Liver (tissue), 9 donors: ENCODE results near the gene EML6. TPM values are rescaled to one million over a fixed set of nuclear protein-coding genes. Genes with fewer than 3 reads are reported as not detected.

ENCODE experiments used
- DNase-seq: peaks from one replicate; pipeline ENCODE4 v3.0.0-alpha.2; 2017; ENCODE audit warnings: low spot score
- H3K27ac ChIP-seq, 2 donors: one replicate each; pipeline ENCODE4 v1.7.0; 2013; ENCODE audit warnings: inconsistent platforms in 2 of 2, low read length in 2 of 2, control low read depth in 1 of 2, low read depth in 1 of 2, mild to moderate bottlenecking in 1 of 2
- H3K27me3 ChIP-seq, 4 donors: one replicate each; pipeline versions ENCODE4 v1.6.1 to v1.7.0; 2013; ENCODE audit warnings: low read length in 3 of 4, inconsistent platforms in 1 of 4, mild to moderate bottlenecking in 1 of 4, moderate library complexity in 1 of 4; ENCODE audit not compliant: control insufficient read depth in 4 of 4, insufficient read depth in 4 of 4
- H3K36me3 ChIP-seq, 4 donors: one replicate each; pipeline versions ENCODE4 v1.6.1 to v1.7.0; 2013; ENCODE audit warnings: low read length in 3 of 4, mild to moderate bottlenecking in 3 of 4, low read depth in 1 of 4, moderate library complexity in 1 of 4; ENCODE audit not compliant: control insufficient read depth in 4 of 4, insufficient read depth in 3 of 4
- H3K4me1 ChIP-seq, 4 donors: one replicate each; pipeline versions ENCODE4 v1.6.1 to v1.7.0; 2013; ENCODE audit warnings: low read length in 3 of 4, mild to moderate bottlenecking in 3 of 4, moderate library complexity in 1 of 4; ENCODE audit not compliant: control insufficient read depth in 4 of 4, insufficient read depth in 4 of 4
- H3K4me3 ChIP-seq, 3 donors: one replicate each; pipeline versions ENCODE4 v1.6.1 to v1.7.0; 2013; ENCODE audit warnings: low read length in 3 of 3, control low read depth in 1 of 3, low read depth in 1 of 3, mild to moderate bottlenecking in 1 of 3
- H3K9ac ChIP-seq, 2 donors: one replicate each; pipeline ENCODE4 v1.7.0; 2013; ENCODE audit warnings: low read length in 2 of 2, mild to moderate bottlenecking in 2 of 2, moderate library complexity in 2 of 2, control low read depth in 1 of 2, low read depth in 1 of 2
- H3K9me3 ChIP-seq, 4 donors: one replicate each; pipeline versions ENCODE4 v1.6.1 to v1.7.0; 2013; ENCODE audit warnings: low read length in 3 of 4; ENCODE audit not compliant: control insufficient read depth in 4 of 4
- EGR1 ChIP-seq, 2 donors: IDR thresholded peaks; 2 replicates each; pipeline ENCODE4 v1.6.1; 2016 to 2018; ENCODE audit warnings: antibody characterized with exemption in 2 of 2, low read depth in 2 of 2
- FOXA1 ChIP-seq: IDR thresholded peaks from 2 replicates; pipeline ENCODE4 v1.6.1; 2016; ENCODE audit warnings: antibody characterized with exemption
- FOXA2 ChIP-seq: IDR thresholded peaks from 2 replicates; pipeline ENCODE4 v1.6.1; 2016; ENCODE audit warnings: antibody characterized with exemption
- GABPA ChIP-seq, 2 donors: IDR thresholded peaks in 1 of 2; conservative IDR thresholded peaks in 1 of 2; 2 replicates each; pipeline ENCODE4 v1.6.1; 2016; ENCODE audit warnings: antibody characterized with exemption in 2 of 2, mild to moderate bottlenecking in 1 of 2, moderate library complexity in 1 of 2
- HNF4A ChIP-seq, 2 donors: conservative IDR thresholded peaks; 2 replicates each; pipeline ENCODE4 v1.6.1; 2016; ENCODE audit warnings: antibody characterized with exemption in 2 of 2, mild to moderate bottlenecking in 2 of 2
- HNF4G ChIP-seq: IDR thresholded peaks from 2 replicates; pipeline ENCODE4 v1.6.1; 2016; ENCODE audit warnings: antibody characterized with exemption
- JUND ChIP-seq, 2 donors: IDR thresholded peaks; 2 replicates each; pipeline ENCODE4 v1.6.1; 2016; ENCODE audit warnings: antibody characterized with exemption in 2 of 2
- NR2F2 ChIP-seq: IDR thresholded peaks from 2 replicates; pipeline ENCODE4 v1.6.1; 2016; ENCODE audit warnings: antibody characterized with exemption
- RXRA ChIP-seq, 2 donors: IDR thresholded peaks; 2 replicates each; pipeline ENCODE4 v1.6.1; 2017 to 2018; ENCODE audit warnings: antibody characterized with exemption in 2 of 2, mild to moderate bottlenecking in 1 of 2
- SP1 ChIP-seq: IDR thresholded peaks from 2 replicates; pipeline ENCODE4 v1.6.1; 2018; ENCODE audit warnings: antibody characterized with exemption, mild to moderate bottlenecking
- TAF1 ChIP-seq: conservative IDR thresholded peaks from 2 replicates; pipeline ENCODE4 v1.6.1; 2016; ENCODE audit warnings: antibody characterized with exemption, mild to moderate bottlenecking
- YY1 ChIP-seq: IDR thresholded peaks from 2 replicates; pipeline ENCODE4 v1.6.1; 2016; ENCODE audit warnings: antibody characterized with exemption, mild to moderate bottlenecking
- whole genome bisulfite sequencing: extraction: QIAGEN DNeasy Blood & Tissue Kit; methylation state at CpG from one replicate; pipeline ENCODE4 v1.1.7; 2013; 5-methylcytosine and 5-hydroxymethylcytosine counted together
- polyA plus RNA-seq, 2 donors: library from polyadenylated mRNA; stranded (reverse) in 1 of 2; unstranded in 1 of 2; fragments of 200-250 nt in 1 of 2; fragments of >200 nt in 1 of 2; fragmentation: Nextera tagmentation in 1 of 2; extraction: Ambion mirVana in 1 of 2; gene quantifications; one replicate each; pipeline versions ENCODE4 v1.2.1 to v1.2.3, GENCODE V29; 2013 to 2015
- total RNA-seq, 2 donors: library from RNA; depleted of rRNA; stranded (reverse); fragments of >200 nt; gene quantifications; one replicate each; pipeline ENCODE4 v1.2.3, GENCODE V29; 2014
- TF ChIP-seq, protein P1 (sequence below): IDR thresholded peaks from 2 replicates; pipeline ENCODE4 v1.6.1; 2016; ENCODE audit warnings: antibody characterized with exemption
- TF ChIP-seq, protein P2 (sequence below): IDR thresholded peaks from 2 replicates; pipeline ENCODE4 v1.6.1; 2016; ENCODE audit warnings: antibody characterized with exemption
- TF ChIP-seq, protein P3 (sequence below): fragments of 150-350 bp; IDR thresholded peaks from 2 replicates; pipeline ENCODE4 v1.5.1; 2017; ENCODE audit warnings: improper control_type of control experiment, low read depth, low read length; ENCODE audit not compliant: missing input control
- TF ChIP-seq, protein P4 (sequence below): IDR thresholded peaks from 2 replicates; pipeline ENCODE4 v1.6.1; 2016; ENCODE audit warnings: antibody characterized with exemption, mild to moderate bottlenecking
- donor health status: healthy.
- donor health status: healthy.
- donor health status: healthy.
- donor health status: healthy.
- donor health status: healthy.

The EML6 gene
- total and polyA plus RNA-seq, 4 donors = 0.33 to 3.0 (median 1.4) TPM

DNA sequence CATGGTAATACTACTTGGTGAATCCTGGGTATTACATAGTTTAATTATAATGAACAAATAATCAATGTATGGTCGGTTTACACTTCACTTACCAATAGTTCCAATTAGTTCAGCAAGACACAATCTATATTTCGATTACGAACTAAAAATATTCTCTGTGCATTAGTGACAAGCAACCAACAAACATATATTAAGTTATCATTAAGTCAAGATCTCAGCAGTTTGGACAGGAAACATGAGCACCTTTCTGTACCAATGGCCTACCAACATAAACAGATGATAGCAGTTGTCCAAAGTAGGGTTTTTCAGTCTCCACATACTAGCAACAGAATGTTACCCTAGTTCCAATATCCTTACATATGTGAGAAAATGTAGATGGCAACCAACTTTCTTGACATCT, 294.0 kb downstream of the EML6 start:
- WGBS = 99% methylated on average over 3 of the region's 3 CpGs
- no peak for TF ChIP-seq TAF1
- TF ChIP-seq, protein P1, sequence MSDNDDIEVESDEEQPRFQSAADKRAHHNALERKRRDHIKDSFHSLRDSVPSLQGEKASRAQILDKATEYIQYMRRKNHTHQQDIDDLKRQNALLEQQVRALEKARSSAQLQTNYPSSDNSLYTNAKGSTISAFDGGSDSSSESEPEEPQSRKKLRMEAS = no peak
- no peak for TF ChIP-seq FOXA1
- no peak for TF ChIP-seq NR2F2
- TF ChIP-seq RXRA (IDR thresholded peaks at IDR 0.05) = no peak
- no peak for TF ChIP-seq SP1
- no peak for TF ChIP-seq GABPA (IDR thresholded peaks at IDR 0.05 in 1 of 2, conservative IDR thresholded peaks at IDR 0.05 in 1 of 2)
- TF ChIP-seq, protein P2, sequence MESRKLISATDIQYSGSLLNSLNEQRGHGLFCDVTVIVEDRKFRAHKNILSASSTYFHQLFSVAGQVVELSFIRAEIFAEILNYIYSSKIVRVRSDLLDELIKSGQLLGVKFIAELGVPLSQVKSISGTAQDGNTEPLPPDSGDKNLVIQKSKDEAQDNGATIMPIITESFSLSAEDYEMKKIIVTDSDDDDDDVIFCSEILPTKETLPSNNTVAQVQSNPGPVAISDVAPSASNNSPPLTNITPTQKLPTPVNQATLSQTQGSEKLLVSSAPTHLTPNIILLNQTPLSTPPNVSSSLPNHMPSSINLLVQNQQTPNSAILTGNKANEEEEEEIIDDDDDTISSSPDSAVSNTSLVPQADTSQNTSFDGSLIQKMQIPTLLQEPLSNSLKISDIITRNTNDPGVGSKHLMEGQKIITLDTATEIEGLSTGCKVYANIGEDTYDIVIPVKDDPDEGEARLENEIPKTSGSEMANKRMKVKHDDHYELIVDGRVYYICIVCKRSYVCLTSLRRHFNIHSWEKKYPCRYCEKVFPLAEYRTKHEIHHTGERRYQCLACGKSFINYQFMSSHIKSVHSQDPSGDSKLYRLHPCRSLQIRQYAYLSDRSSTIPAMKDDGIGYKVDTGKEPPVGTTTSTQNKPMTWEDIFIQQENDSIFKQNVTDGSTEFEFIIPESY = no peak
- no peak for TF ChIP-seq JUND (IDR thresholded peaks at IDR 0.05)
- TF ChIP-seq FOXA2 = no peak
- TF ChIP-seq EGR1 (IDR thresholded peaks at IDR 0.05; ENCODE audit: low read depth in 2 of 2) = no peak
- TF ChIP-seq, protein P3, sequence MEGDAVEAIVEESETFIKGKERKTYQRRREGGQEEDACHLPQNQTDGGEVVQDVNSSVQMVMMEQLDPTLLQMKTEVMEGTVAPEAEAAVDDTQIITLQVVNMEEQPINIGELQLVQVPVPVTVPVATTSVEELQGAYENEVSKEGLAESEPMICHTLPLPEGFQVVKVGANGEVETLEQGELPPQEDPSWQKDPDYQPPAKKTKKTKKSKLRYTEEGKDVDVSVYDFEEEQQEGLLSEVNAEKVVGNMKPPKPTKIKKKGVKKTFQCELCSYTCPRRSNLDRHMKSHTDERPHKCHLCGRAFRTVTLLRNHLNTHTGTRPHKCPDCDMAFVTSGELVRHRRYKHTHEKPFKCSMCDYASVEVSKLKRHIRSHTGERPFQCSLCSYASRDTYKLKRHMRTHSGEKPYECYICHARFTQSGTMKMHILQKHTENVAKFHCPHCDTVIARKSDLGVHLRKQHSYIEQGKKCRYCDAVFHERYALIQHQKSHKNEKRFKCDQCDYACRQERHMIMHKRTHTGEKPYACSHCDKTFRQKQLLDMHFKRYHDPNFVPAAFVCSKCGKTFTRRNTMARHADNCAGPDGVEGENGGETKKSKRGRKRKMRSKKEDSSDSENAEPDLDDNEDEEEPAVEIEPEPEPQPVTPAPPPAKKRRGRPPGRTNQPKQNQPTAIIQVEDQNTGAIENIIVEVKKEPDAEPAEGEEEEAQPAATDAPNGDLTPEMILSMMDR = no peak
- H3K4me1 ChIP-seq = peaks cover 3 to 17% (median 15%) of the 10 kb centered on the region in 4 donors

DNA sequence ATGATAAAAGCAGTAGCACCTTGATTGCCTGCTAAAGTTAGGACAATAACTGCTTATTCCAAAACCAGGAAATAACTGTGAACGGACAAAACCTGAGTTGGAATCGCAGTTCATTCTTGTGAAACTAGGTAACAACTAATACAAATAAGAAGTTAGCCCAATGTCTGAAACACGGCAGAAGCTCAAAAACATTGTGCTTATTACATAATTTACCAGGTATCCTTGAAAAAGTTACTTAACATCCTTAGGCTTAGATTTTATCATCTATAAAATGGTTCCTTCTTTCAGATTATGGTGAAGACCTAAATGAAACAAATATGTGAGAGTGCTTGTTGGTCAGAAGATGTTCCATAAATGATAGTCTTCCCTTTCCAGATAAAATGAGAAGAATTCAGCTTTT, 294.4 kb downstream of the EML6 start:
- no peaks in the 10 kb centered on the region for H3K36me3 ChIP-seq
- TF ChIP-seq JUND (IDR thresholded peaks at IDR 0.05) (no peak), YY1 (no peak)
- TF ChIP-seq, protein P1 = no peak
- H3K27me3 ChIP-seq = no peaks in the 10 kb centered on the region
- 50% methylated on average over 3 of the region's 3 CpGs for WGBS
- H3K9me3 ChIP-seq = no peaks in the 10 kb centered on the region
- no peak overlapping the region for H3K27ac ChIP-seq
- H3K4me1 ChIP-seq = peaks cover 3 to 13% (median 10%) of the 10 kb centered on the region in 4 donors
- H3K4me3 ChIP-seq = no peak overlapping the region
- no peak for DNase-seq
- H3K9ac ChIP-seq = no peak overlapping the region

More for the DNA sequence above, 294.0 kb downstream of the EML6 start:
- no peak overlapping the region for H3K27ac ChIP-seq
- DNase-seq = no peak
- H3K4me3 ChIP-seq = no peak overlapping the region
- H3K9ac ChIP-seq = no peak overlapping the region
- H3K27me3 ChIP-seq = no peaks in the 10 kb centered on the region
- no peaks in the 10 kb centered on the region for H3K9me3 ChIP-seq
- no peaks in the 10 kb centered on the region for H3K36me3 ChIP-seq

DNA sequence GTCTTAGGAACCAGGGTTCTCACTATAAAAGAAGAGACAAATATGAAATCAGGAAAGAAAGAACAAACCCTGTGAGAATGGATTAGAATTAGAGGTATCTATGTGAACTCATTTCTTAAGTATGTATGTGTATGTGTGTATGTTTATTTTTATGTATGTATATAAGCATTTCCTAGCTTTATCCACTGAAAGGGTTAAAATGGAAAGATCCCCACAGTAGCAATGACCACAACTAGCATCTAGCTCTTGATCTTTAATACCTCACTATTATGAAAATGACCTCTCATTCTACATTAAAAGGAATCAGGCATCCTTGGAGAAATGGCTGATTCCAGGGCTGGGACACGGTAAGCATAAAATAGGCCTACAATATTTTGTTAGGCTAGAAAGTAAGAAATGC, 295.2 kb downstream of the EML6 start:
- no peak overlapping the region for H3K27ac ChIP-seq
- H3K27me3 ChIP-seq = no peaks in the 10 kb centered on the region
- H3K4me3 ChIP-seq = no peak overlapping the region
- 97% methylated on average over 1 of the region's 1 CpG for WGBS
- DNase-seq = no peak
- H3K9ac ChIP-seq = no peak overlapping the region
- no peaks in the 10 kb centered on the region for H3K9me3 ChIP-seq
- peaks cover 3 to 5% (median 4%) of the 10 kb centered on the region in 4 donors for H3K4me1 ChIP-seq
- H3K36me3 ChIP-seq = no peaks in the 10 kb centered on the region
- TF ChIP-seq, protein P4, sequence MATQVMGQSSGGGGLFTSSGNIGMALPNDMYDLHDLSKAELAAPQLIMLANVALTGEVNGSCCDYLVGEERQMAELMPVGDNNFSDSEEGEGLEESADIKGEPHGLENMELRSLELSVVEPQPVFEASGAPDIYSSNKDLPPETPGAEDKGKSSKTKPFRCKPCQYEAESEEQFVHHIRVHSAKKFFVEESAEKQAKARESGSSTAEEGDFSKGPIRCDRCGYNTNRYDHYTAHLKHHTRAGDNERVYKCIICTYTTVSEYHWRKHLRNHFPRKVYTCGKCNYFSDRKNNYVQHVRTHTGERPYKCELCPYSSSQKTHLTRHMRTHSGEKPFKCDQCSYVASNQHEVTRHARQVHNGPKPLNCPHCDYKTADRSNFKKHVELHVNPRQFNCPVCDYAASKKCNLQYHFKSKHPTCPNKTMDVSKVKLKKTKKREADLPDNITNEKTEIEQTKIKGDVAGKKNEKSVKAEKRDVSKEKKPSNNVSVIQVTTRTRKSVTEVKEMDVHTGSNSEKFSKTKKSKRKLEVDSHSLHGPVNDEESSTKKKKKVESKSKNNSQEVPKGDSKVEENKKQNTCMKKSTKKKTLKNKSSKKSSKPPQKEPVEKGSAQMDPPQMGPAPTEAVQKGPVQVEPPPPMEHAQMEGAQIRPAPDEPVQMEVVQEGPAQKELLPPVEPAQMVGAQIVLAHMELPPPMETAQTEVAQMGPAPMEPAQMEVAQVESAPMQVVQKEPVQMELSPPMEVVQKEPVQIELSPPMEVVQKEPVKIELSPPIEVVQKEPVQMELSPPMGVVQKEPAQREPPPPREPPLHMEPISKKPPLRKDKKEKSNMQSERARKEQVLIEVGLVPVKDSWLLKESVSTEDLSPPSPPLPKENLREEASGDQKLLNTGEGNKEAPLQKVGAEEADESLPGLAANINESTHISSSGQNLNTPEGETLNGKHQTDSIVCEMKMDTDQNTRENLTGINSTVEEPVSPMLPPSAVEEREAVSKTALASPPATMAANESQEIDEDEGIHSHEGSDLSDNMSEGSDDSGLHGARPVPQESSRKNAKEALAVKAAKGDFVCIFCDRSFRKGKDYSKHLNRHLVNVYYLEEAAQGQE = no peak
- TF ChIP-seq RXRA (IDR thresholded peaks at IDR 0.05) (no peak), GABPA (IDR thresholded peaks at IDR 0.05 in 1 of 2, conservative IDR thresholded peaks at IDR 0.05 in 1 of 2) (no peak), HNF4A (conservative IDR thresholded peaks at IDR 0.05) (no peak), HNF4G (no peak), NR2F2 (no peak)
- TF ChIP-seq, protein P2 = no peak
- TF ChIP-seq, protein P3 = no peak
